ENCODE results near the gene KLHL36. TPM values are rescaled to one million over a fixed set of nuclear protein-coding genes. Genes with fewer than 3 reads are reported as not detected.
A peak's percentile ranks its signal among the peaks of the same experiment; 100 is the strongest.
"Not testable (repeated sequence)": the region's sequence is repeated elsewhere in the genome, so short reads cannot be mapped to it uniquely, and the experiment has no call there.

The KLHL36 gene
- total and polyA plus RNA-seq, 9 donors = 20.7 to 94.9 (median 55.9) TPM

DNA sequence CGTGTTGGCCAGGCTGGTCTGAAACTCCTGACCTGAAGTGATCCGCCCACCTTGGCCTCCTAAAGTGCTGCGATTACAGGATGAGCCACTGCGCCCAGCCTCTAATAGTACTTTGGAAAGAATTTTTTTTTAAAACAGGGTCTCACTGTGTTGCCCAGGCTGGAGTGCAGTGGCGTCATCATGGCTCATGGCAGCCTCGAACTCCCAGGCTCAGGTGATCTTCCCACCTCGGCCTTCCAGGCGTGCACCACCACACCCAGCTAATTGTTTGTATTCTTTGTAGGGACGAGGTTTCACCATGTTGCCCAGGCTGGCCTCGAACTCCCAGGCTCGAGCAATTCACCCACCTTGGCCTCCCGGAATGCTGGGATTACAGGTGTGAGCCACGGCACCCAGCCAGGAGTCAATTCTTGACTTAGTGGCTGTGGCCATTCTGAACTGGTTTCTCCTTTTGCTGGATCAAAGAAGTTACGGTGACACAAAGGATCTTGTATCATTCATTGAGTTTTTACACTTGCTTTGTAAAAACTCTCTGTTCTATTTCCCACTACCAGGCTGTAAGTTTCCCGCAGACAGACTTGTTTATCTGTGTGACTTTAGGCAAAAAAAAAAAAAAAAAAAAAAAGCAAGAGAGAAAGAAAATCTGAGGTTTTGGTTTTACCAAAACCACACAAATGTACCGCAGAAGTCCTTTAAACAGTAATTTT is 17.7 kb upstream of the KLHL36 start:
- DNase-seq = no peak
- Histone ChIP-seq H3K27ac (no peak overlapping the region), H3K27me3 (no peaks in the 10 kb centered on the region), H3K4me1 (ENCODE audit: insufficient read depth) (peaks cover 10% of the 10 kb centered on the region), H3K9me3 (no peaks in the 10 kb centered on the region), H3K4me3 (no peak overlapping the region), H3K36me3 (no peaks in the 10 kb centered on the region)
- no peak for TF ChIP-seq CTCF (IDR thresholded peaks at IDR 0.05)
- no peak for TF ChIP-seq POLR2A (IDR thresholded peaks at IDR 0.05)
- no peak for TF ChIP-seq EP300 (IDR thresholded peaks at IDR 0.05)
- 92 to 95% (median 93%) methylated on average over 16 of the region's 16 CpGs for WGBS, 3 donors
- intact Hi-C loops (cut with DNase I) = no loop called here

DNA sequence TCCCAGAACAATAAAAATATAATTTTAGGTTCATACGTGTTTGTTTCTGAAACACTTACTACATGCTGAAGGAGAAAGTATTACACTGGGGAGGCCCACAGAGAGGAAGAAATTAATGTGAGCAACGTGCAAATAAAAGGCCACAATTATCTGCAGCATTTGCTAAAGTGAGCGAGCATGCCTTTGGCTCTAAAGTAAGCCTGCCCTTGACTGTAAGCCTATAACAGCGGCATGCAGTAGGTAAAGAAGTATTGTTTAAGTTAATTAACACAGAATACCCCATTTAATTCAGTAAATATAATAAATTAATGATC is 17.2 kb upstream of the KLHL36 start:
- 86 to 89% (median 88%) methylated on average over 4 of the region's 4 CpGs for WGBS, 3 donors
- TF ChIP-seq CTCF (IDR thresholded peaks at IDR 0.05) (no peak), POLR2A (IDR thresholded peaks at IDR 0.05) (no peak), EP300 (IDR thresholded peaks at IDR 0.05) (no peak)

DNA sequence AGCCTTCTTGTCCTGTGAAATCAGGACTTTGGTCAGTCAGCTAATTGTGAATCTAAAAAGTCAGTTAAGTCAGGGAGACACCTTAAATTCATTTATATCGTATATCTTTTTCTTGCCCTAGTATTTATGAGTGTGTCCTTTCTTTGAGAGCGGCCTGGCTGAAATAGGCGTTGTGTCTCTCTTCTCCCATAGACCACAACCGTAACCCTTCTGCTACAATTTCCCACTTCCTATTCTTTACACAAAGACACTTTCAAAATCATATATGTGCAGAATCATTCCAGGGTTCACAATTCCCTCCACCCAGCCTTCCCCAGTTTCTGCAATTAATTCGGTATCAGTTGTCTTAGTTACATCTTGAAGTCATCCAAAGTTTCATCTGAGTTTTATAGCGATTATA is 16.4 kb upstream of the KLHL36 start:
- Histone ChIP-seq H3K9me3 (no peaks in the 10 kb centered on the region), H3K4me1 (ENCODE audit: insufficient read depth) (peaks cover 12% of the 10 kb centered on the region), H3K27me3 (no peaks in the 10 kb centered on the region), H3K36me3 (no peaks in the 10 kb centered on the region), H3K27ac (no peak overlapping the region), H3K4me3 (no peak overlapping the region)
- no peak for DNase-seq
- intact Hi-C loops (cut with DNase I) = no loop called here
- 83 to 88% (median 85%) methylated on average over 6 of the region's 6 CpGs for WGBS, 3 donors
- TF ChIP-seq EP300 (IDR thresholded peaks at IDR 0.05) = no peak
- TF ChIP-seq POLR2A (IDR thresholded peaks at IDR 0.05) = no peak
- no peak for TF ChIP-seq CTCF (IDR thresholded peaks at IDR 0.05)

More for the DNA sequence above, 17.2 kb upstream of the KLHL36 start:
- Histone ChIP-seq H3K4me3 (no peak overlapping the region), H3K27me3 (no peaks in the 10 kb centered on the region), H3K27ac (no peak overlapping the region), H3K4me1 (ENCODE audit: insufficient read depth) (peaks cover 12% of the 10 kb centered on the region), H3K9me3 (no peaks in the 10 kb centered on the region), H3K36me3 (no peaks in the 10 kb centered on the region)
- DNase-seq = no peak
- intact Hi-C loops (cut with DNase I) = no loop called here

GRCh38 chr16:84632862-84633261 is 15.4 kb upstream of the KLHL36 start:
- intact Hi-C loops (cut with DNase I) = loop anchor here in 1 of 4 donors (1.0 kb wide), 1 partner anchor 10 kb away; no protein-coding TSS in a partner anchor
- Histone ChIP-seq H3K27ac (peak overlapping the region in 1 of 2 donors; percentile 64), H3K4me1 (ENCODE audit: insufficient read depth) (peaks cover 12% of the 10 kb centered on the region)
- not testable (repeated sequence) for H3K36me3 ChIP-seq, H3K27me3 ChIP-seq, DNase-seq, H3K9me3 ChIP-seq, H3K4me3 ChIP-seq
- WGBS, 3 donors = 83 to 88% (median 86%) methylated on average over 7 of the region's 7 CpGs

DNA sequence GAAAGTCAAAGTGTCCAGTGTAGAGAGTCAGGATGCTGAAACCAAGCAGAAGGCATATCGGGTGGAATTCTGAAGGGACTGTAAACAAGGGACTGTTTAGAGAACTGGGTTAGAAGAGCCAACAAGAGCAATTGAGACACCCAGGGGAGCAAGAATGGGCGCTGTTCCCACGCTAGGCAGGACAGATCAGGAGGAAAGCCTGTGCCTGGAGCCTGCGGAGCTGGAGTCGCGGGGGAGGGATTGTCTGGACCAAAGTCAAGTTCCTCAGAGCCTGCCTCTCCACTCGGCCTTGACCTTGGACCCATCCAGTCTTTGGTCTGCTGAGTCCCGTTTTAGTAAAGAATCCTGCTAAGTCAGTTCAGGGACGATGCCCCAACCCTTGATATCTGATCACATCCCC is 14.7 kb upstream of the KLHL36 start:
- no peaks in the 10 kb centered on the region for H3K27me3 ChIP-seq
- H3K36me3 ChIP-seq = no peaks in the 10 kb centered on the region
- 3 to 13% (median 5%) methylated on average over 9 of the region's 9 CpGs for WGBS, 3 donors
- H3K9me3 ChIP-seq = no peaks in the 10 kb centered on the region
- H3K4me3 ChIP-seq = no peak overlapping the region
- H3K27ac ChIP-seq = peak overlapping the region in 1 of 2 donors; percentile 64
- peak; percentile 92 to 97 (median 96) for DNase-seq
- TF ChIP-seq CTCF (IDR thresholded peaks at IDR 0.05) = no peak
- TF ChIP-seq POLR2A (IDR thresholded peaks at IDR 0.05) = no peak
- TF ChIP-seq EP300 (IDR thresholded peaks at IDR 0.05) = no peak
- H3K4me1 ChIP-seq (ENCODE audit: insufficient read depth) = peaks cover 12% of the 10 kb centered on the region
- intact Hi-C loops (cut with DNase I) = loop anchor here in 1 of 4 donors (1.0 kb wide), 1 partner anchor 10 kb away; no protein-coding TSS in a partner anchor
